AG09309 (cell line): ENCODE data around the gene BFSP2.

Experiments
- DNase-seq: peaks from one replicate; pipeline ENCODE4 v3.0.0-alpha.2; 2010; ENCODE audit warnings: low read depth
- H3K4me3 ChIP-seq: 2 replicates; pipeline ENCODE4 v1.5.1; 2011; ENCODE audit warnings: mild to moderate bottlenecking, low read depth, low read length, moderate library complexity; ENCODE audit not compliant: control insufficient read depth
- TF ChIP-seq, protein P1 (sequence below): IDR thresholded peaks from 2 replicates; pipeline ENCODE4 v1.5.1; 2011; ENCODE audit warnings: mild to moderate bottlenecking, low read depth, low read length, inconsistent platforms; ENCODE audit not compliant: insufficient read depth, control insufficient read depth; ENCODE audit errors: missing control alignments

The BFSP2 gene

DNA sequence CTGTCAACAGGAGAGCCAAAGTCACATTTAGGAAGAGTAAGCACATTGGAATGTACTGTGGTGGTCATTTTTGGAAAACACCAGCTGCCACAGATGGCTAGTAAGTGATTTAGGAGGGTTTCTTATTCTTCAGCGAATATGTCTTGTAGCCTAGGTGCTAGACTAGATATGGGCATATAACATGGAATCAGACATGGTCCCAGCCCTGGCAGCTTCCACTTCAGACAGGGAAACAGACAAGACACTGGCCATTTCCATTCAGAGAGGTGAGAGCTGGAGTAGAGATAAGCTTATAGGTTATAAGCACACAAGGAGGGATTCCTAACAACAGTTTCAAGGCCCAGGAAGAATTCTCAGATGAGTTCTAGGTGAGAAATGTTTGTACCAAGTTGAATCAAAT lies 28.2 kb upstream of the BFSP2 start:
- TF ChIP-seq, protein P1, sequence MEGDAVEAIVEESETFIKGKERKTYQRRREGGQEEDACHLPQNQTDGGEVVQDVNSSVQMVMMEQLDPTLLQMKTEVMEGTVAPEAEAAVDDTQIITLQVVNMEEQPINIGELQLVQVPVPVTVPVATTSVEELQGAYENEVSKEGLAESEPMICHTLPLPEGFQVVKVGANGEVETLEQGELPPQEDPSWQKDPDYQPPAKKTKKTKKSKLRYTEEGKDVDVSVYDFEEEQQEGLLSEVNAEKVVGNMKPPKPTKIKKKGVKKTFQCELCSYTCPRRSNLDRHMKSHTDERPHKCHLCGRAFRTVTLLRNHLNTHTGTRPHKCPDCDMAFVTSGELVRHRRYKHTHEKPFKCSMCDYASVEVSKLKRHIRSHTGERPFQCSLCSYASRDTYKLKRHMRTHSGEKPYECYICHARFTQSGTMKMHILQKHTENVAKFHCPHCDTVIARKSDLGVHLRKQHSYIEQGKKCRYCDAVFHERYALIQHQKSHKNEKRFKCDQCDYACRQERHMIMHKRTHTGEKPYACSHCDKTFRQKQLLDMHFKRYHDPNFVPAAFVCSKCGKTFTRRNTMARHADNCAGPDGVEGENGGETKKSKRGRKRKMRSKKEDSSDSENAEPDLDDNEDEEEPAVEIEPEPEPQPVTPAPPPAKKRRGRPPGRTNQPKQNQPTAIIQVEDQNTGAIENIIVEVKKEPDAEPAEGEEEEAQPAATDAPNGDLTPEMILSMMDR = no peak
- DNase-seq = no peak
- H3K4me3 ChIP-seq = no peak overlapping the region

DNA sequence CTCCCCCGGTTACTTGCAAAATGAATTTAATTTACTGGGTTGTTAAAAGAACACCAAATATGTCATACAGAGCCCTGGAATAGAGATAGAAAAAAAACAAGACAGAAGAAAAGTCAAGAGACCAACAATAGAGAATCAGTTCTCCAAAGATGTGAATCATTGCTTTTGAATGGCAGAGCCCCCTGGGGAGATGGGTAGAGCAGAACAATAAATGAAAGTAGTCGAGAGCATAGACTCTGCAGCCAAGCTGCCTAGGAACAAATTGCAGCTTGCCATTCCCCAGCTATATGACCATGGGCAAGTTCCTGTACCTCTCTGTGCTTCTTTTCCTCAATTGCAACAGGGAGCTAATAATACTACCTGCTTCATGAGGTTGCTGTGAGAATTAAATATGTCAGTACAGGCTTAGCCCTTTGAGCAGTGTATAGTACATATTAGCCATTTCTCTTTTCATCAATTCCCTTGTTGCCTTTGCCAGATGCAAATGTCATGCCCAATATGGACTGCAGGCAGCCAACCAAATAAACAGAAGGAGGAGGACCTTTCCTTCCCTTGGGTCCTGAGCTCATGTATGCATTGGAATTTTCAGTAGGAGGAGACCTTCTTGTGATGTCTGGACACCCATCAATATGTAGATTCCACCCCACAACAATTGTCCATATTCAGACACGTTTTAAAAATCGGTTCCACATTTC lies 25.0 kb upstream of the BFSP2 start:
- no peak for DNase-seq
- TF ChIP-seq, protein P1 = no peak
- no peak overlapping the region for H3K4me3 ChIP-seq

DNA sequence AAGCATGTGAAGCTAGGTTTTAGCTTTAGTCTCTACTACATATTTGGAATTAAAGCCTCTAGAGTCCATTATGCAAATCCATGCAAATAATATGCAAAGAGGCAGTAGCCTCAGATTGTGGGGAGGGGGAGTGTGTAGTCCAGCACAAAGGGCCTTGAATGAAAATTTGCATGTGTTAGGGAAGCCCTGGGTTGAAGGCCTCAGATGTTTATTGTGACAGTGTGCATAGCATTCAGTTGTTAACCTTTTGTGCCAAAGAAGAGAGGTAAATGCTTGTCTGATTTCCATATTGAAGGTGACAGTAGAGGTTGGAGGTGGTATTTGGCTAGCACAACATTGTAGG lies 24.5 kb upstream of the BFSP2 start:
- TF ChIP-seq, protein P1 = no peak
- H3K4me3 ChIP-seq = no peak overlapping the region
- no peak for DNase-seq

DNA sequence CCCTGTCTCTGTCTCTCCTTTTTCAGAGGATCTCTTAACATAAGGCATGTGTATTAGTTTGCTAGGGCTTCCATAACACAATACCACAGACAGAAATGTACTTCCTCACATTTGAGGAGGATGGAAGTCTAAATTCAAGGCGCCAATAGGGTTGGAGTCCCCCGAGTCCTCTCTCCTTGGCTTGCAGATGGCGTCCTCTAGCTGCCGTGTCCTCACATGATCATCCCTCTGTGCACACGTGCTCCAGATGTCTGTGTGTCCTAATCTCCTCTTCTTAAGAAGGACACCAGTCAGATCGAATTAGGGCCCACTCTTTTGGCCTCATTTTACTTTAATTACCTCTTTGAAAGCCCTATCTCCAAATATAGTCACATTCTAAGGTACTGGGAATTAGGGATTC lies 23.0 kb upstream of the BFSP2 start:
- no peak overlapping the region for H3K4me3 ChIP-seq
- TF ChIP-seq, protein P1 = no peak
- no peak for DNase-seq

DNA sequence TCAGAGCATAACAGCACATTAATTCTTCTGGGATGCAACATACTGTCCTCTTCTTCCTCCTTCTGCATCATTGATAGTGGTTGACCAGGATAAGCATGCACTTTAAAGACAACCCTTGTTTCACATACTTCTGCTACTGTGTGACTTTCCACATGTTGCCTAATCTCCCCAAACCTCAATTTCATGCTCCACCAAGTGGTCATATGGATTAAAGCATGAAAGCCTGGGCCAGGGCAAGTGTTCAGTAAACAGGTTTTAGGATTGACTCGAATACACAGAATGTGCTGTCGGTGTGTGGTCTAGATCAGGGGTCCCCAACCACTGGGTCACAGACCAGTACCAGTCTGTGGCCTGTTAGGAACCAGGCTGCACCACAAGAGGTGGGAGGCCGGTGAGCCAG lies 22.5 kb upstream of the BFSP2 start:
- H3K4me3 ChIP-seq = no peak overlapping the region
- TF ChIP-seq, protein P1 = peak; percentile 67
- peak; percentile 18 for DNase-seq

DNA sequence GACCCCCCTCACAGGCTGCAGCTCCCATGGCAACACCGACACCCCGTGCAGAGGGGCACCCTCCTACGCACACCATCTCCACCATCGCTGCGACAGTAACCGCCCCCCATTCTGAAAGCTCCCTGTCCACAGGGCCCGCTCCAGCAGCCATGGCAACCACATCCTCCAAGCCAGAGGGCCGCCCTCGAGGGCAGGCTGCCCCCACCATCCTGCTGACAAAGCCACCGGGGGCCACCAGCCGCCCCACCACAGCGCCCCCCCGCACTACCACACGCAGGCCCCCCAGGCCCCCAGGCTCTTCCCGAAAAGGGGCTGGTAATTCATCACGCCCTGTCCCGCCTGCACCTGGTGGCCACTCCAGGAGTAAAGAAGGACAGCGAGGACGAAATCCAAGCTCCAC lies 19.9 kb upstream of the BFSP2 start:
- no peak for DNase-seq
- TF ChIP-seq, protein P1 = no peak
- no peak overlapping the region for H3K4me3 ChIP-seq
